Measurements from ENCODE around the gene MEMO1.

The MEMO1 gene

GRCh38 chr2:31823558-31823957, 187.2 kb downstream of the MEMO1 start:
- DNase-seq (ENCODE audit: low read depth): no peak

DNA sequence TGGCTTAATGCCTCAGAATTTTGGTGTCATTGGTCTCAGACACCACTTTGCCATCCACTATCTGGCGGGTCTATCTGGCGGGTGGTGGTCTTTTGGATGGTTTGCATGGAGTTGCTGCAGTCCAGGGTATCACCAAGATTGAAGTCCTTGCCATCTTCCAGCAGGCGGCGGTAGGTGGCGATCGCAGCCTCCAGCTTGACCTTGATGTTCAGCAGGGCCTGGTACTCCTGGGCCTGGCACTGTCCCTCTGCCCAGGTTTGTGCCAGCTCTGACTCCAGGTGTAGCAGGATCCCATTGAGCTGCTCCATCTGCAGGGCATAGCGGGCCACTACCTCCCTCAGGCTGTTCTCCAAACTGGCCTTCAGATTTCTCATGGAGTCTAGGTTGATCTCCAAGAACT, 188.2 kb downstream of the MEMO1 start:
- DNase-seq (ENCODE audit: low read depth): no peak
